Thoracic aorta endothelial cell (primary cell): Measurements from ENCODE around the gene ZNF222. TPM values are rescaled to one million over a fixed set of nuclear protein-coding genes. Genes with fewer than 3 reads are reported as not detected.

ENCODE experiments used
- small RNA-seq: library from RNA; depleted of rRNA; stranded (forward); fragments of <200 nt; gene quantifications from one replicate; pipeline ENCODE3, GENCODE V24; 2012
- total RNA-seq: library from RNA; depleted of rRNA; stranded (reverse); fragments of >200 nt; gene quantifications from 2 replicates; pipeline ENCODE4 v1.2.3, GENCODE V29; 2012

The ZNF222 gene
- 2.7 and 4.1 TPM in 2 replicates for total RNA-seq

DNA sequence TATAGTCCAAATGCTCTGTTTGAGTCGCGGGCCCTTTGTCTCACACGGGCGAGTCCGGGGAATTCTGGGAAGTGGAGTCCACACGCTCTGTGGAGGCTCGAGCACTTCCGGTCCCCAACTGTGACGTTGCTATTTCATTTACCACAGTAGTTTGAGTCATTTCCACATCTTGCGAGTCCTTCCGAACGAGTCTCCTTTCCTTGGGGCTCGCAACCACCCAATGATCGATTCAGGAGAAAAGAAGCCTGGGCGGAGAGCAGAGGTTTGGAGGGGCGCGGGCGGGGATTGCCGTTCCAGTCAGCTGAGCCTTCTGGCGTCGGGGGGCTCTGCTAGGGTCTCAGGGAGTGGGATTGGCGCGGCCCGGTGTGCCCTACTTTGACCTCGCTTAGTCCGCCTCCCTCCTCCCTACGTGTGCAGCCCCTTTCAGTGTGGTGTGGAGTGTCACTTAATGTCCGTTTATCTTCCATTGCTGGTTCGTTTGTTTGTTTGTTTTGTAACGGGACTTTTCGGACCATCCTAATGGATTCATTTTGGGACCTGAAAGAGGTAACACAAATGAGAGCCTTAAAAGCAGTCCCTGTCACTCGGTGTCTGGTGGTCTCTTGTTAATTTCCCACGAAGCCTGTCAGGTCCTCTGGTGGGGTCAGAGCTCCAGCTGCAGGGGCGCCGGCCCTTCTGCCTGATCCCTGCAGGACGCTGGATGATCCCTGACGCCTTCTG, at the start of gene ZNF222:
TSS of gene ZNF222 (plus strand) at position 163 of the 720 bp plus-strand sequence. CDS start at position 221, 58 bp downstream.

DNA sequence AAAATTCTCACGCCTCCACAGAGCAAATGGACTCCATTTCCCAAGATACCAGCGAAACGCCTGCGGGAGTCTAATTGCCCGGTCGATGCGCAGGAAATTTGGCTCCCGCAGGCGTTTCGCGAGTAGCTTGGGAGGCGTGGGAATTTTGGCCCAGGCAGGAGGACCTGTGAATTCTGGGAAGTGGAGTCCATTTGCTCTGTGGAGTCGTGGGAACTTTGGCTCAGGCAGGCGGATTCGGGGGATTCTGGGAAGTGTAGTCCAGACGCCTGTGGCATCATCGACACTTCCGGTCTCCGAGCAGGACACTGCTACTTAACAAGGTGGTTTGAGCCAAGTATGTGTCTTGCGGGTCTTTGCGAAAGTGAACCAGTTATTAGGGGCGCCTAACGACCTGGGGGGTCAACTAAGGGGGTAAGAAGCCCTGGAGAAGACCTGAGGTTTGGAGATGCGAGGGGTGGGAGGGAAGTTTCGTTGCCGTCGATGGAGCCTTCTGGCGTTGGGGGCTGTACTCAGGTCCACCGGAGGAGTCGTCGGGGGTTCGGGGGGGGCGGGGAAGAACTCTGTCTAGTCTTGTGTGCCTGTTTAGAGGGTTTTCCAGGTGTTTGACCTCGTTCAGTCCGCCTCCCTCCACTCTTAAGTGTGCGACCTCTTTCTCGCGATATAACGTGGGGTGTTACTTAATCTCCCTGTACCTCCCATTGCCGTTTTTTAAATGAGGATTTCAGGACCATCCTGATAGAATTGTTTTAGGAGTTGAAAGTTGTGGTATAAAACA, 41.1 kb upstream of the ZNF222 start, which contains the start of gene ZNF155:
TSS of gene ZNF155 (plus strand) at position 277 of the 775 bp plus-strand sequence. CDS start 4,356 bp downstream, outside the sequence.

DNA sequence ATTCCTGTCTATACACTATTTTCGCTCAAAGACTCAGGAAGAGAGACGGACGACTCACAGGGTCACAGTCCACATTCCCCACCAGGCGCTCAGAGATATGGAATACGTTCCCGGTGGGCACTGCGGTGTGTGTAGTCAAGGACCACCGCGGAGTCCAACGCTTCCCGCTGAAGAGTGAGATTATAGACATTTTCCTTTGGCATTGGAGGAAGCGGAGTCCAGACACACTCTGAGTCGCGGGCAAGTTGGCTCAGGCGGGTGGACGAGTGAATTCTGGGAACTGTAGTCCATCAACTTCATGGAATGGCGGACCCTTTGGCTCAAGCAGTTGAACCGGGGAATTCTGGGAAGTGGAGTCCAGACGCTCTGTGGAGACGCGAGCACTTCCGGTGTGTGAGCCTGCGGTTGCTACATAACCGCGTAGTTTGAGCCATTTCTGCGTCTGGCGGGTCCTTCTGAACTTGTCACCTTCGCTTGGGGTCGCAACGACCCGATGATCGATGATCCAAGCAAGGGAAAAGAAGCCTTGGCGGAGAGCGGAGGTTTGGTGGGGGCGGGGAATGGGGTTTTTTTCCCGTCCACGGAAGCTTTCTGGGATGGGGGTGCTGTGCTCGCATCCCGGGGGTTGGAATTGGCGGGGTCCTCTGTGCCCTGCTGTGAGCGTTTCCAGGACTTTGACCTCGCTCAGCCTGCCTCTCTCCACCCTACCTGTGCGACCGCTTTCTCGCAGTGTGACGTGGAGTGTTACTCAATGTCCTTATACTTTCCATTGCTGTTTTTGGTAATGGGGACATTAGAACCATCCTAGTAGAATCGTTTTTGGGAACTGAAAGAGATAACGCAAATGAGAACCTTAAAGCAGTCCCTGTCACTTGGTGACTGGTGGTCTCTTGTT, 22.4 kb upstream of the ZNF222 start, which contains the start of gene ZNF230:
TSS of gene ZNF230 (plus strand) at position 392 of the 895 bp plus-strand sequence. CDS start 4,122 bp downstream, outside the sequence.

DNA sequence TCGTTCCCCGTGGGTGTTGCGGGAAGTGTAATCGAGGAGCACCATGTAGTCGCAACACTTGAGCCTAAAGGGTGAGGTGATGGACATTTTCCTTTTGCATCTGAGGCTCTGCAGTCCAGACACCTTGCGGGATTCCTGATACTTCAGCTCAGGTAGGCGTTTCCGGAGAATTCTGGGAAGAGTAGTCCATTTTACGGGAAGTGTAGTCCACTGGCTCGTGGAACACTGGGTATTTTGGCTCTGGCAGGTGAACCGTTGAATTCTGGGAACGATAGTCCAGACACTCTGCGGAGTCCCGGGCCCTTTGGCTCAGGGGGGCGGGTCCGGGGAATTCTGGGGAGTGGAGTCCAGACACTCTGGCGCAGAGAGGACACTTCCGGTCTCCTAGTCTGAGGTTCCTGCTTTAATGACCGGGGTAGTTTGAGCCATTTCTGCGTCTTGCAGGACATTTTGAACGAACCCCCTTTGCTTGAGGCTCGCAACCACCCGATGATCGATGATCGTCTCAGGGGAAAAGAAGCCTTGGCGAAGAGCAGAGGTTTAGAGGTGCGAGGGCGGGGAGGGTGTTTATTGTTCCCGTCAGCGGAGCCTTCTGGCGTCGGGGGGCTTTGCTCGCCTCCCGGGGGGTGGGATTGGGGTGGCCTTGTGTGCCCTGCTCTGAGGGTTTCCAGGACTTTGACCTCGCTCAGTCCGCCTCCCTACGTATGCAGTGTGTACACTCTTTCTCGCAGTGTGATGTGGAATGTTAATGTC, 26.6 kb downstream of the ZNF222 start, which contains the start of gene ZNF223:
TSS of gene ZNF223 (plus strand) at position 387 of the 753 bp plus-strand sequence. CDS start 3,141 bp downstream, outside the sequence.

DNA sequence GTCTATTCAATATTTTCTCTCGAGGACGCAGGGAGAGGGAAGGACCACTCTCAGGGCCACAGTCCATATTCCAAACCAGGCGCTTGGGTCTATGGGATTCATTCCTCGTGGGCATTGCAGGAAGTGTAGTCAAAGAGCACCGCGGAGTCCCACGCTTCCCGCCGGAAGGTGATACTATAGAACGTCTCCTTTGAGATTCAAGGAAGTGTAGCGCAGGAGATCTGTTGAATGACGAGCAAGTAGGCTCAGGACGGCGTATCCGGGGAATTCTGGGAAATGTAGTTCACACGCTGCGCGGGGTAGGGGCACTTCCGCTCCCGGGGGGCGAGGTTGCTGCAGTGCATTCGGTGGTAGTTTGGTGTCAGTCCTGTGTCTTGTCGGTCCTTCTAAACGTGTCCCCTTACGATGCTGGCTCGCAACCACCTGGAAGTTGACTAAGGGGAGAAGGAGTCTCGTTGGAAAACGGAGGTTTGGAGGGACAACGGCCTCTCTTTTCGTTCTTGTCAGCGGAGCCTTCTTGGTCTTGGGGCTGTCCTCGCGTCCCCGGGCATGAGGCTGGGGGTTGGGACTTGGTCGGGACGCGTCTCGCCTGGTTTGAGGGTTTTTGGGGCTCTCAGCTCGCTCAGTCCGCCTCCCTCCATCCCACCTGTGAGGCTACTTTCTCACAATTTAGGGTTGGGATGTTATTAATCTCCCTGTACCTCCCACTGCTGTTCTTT, 46.8 kb downstream of the ZNF222 start, which contains the start of gene ZNF284:
TSS of gene ZNF284 (plus strand) at position 336 of the 719 bp plus-strand sequence. CDS start 4,231 bp downstream, outside the sequence.

Small RNA genes within 50 kb of the gene (small RNA-seq; reads per million reads assigned to genes)
- not detected for gene AC006213.5

Other genes starting within 250 kb of the ZNF222 start
- gene KCNN4, start 244.4 kb upstream of the ZNF222 start, total RNA-seq = 0.53 and 1.3 TPM in 2 replicates
- 0.13 and 0.29 TPM in 2 replicates for gene LYPD5, start 222.9 kb upstream of the ZNF222 start, total RNA-seq
- gene ZNF283, start 198.1 kb upstream of the ZNF222 start, total RNA-seq = 9.2 and 9.8 TPM in 2 replicates
- gene ZNF404, start 141.4 kb upstream of the ZNF222 start, total RNA-seq = 1.0 and 1.3 TPM in 2 replicates
- gene ZNF45, start 90.1 kb upstream of the ZNF222 start, total RNA-seq = 14.4 and 16.2 TPM in 2 replicates
- gene ZNF221, start 74.2 kb upstream of the ZNF222 start, total RNA-seq = 5.2 TPM in 2 replicates
- 6.7 and 7.2 TPM in 2 replicates for gene ZNF155, start 41.2 kb upstream of the ZNF222 start, total RNA-seq
- gene ZNF230, start 22.4 kb upstream of the ZNF222 start, total RNA-seq = 3.4 and 4.7 TPM in 2 replicates
- gene ZNF223, start 26.7 kb downstream of the ZNF222 start, total RNA-seq = 5.6 and 6.3 TPM in 2 replicates
- 2.9 and 3.3 TPM in 2 replicates for gene ZNF284, start 46.8 kb downstream of the ZNF222 start, total RNA-seq
- 23.9 and 25.0 TPM in 2 replicates for gene ZNF224, start 69.0 kb downstream of the ZNF222 start, total RNA-seq
- 5.1 and 5.9 TPM in 2 replicates for gene ZNF225, start 88.0 kb downstream of the ZNF222 start, total RNA-seq
- 8.5 TPM in 2 replicates for gene ZNF234, start 116.2 kb downstream of the ZNF222 start, total RNA-seq
- gene ZNF226, start 139.7 kb downstream of the ZNF222 start, total RNA-seq = 14.0 and 16.6 TPM in 2 replicates
- 17.5 and 20.9 TPM in 2 replicates for gene ZNF227, start 187.2 kb downstream of the ZNF222 start, total RNA-seq
- 0.57 and 1.3 TPM in 2 replicates for gene ZNF233, start 234.5 kb downstream of the ZNF222 start, total RNA-seq